Mammary epithelial cell (primary cell): Measurements from ENCODE around the gene LARGE1.

Experiments used
- EZH2 ChIP-seq: IDR thresholded peaks from 2 replicates; pipeline ENCODE4 v1.6.1; 2012; ENCODE audit warnings: low read length, inconsistent platforms, borderline replicate concordance
- TF ChIP-seq, protein P1 (sequence below), 2 donors: IDR thresholded peaks in 1 of 2; conservative IDR thresholded peaks in 1 of 2; 2 replicates each; pipeline ENCODE4 v1.5.1; 2011 to 2012; ENCODE audit warnings: inconsistent platforms in 2 of 2, low read length in 2 of 2, mild to moderate bottlenecking in 2 of 2, control low read depth in 1 of 2, low read depth in 1 of 2; ENCODE audit not compliant: insufficient read depth in 1 of 2; ENCODE audit errors: extremely low read depth in 1 of 2

DNA sequence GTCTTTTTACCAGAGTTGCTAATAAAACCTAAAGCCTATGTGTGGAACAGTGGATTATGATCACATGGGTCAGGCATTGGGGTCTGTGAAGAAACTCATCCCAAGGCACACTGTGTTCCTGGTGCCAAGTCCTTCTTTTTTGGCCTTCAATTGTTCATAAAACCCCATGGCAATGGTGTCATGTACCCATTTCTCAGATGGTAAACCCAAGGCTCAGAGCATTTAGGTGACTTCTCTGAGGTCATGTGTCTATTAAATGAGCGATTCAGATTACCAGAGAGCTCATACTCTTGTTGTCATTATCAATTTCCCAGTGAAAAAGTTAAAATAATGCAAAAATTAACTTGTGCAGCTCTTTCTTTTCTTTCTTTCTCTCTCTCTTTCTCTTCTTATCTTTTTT, 589.3 kb downstream of the LARGE1 start:
- TF ChIP-seq, protein P1, sequence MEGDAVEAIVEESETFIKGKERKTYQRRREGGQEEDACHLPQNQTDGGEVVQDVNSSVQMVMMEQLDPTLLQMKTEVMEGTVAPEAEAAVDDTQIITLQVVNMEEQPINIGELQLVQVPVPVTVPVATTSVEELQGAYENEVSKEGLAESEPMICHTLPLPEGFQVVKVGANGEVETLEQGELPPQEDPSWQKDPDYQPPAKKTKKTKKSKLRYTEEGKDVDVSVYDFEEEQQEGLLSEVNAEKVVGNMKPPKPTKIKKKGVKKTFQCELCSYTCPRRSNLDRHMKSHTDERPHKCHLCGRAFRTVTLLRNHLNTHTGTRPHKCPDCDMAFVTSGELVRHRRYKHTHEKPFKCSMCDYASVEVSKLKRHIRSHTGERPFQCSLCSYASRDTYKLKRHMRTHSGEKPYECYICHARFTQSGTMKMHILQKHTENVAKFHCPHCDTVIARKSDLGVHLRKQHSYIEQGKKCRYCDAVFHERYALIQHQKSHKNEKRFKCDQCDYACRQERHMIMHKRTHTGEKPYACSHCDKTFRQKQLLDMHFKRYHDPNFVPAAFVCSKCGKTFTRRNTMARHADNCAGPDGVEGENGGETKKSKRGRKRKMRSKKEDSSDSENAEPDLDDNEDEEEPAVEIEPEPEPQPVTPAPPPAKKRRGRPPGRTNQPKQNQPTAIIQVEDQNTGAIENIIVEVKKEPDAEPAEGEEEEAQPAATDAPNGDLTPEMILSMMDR (conservative IDR thresholded peaks at IDR 0.05 in 1 of 2, IDR thresholded peaks at IDR 0.05 in 1 of 2; ENCODE audit: extremely low read depth in 1 of 2, insufficient read depth in 1 of 2, low read depth in 1 of 2, low read length in 2 of 2) = no peak
- no peak for TF ChIP-seq EZH2
